ENCODE data around the gene PUS10.

The PUS10 gene

GRCh38 chr2:61009355-61009754 lies 8.7 kb downstream of the PUS10 start:
- H2BK120ac ChIP-seq (ENCODE audit: low read depth, low read length): no peak overlapping the region
- H3K79me1 ChIP-seq (ENCODE audit: low read length): no peaks in the 10 kb centered on the region
- no peak overlapping the region for H3K4me3 ChIP-seq (ENCODE audit: low read length)
- no peaks in the 10 kb centered on the region for H3K27me3 ChIP-seq (ENCODE audit: insufficient read depth, low read length, poor library complexity)
- H3K56ac ChIP-seq (ENCODE audit: low read length): no peak overlapping the region
- no peaks in the 10 kb centered on the region for H3K79me2 ChIP-seq (ENCODE audit: control insufficient read depth, insufficient read depth, low read length)
- H3K4me1 ChIP-seq (ENCODE audit: control insufficient read depth, low read depth, low read length): no peaks in the 10 kb centered on the region
- no peak overlapping the region for H4K8ac ChIP-seq (ENCODE audit: low read depth, low read length)
- no peak overlapping the region for H3K4ac ChIP-seq (ENCODE audit: low read depth, low read length)
- no peak overlapping the region for H2BK15ac ChIP-seq (replicated peaks; ENCODE audit: low read depth)
- no peak overlapping the region for H3K18ac ChIP-seq (ENCODE audit: low read length)
- H3K4me2 ChIP-seq (ENCODE audit: low read length): no peak overlapping the region
- no peak overlapping the region for H3K23ac ChIP-seq (ENCODE audit: low read length)
- DNase-seq: no peak
- no peaks in the 10 kb centered on the region for H3K36me3 ChIP-seq (ENCODE audit: control insufficient read depth, insufficient read depth, low read length)
- no peak overlapping the region for H2AK5ac ChIP-seq (ENCODE audit: low read length)
- no peak overlapping the region for H2BK5ac ChIP-seq (ENCODE audit: low read length)
- no peak overlapping the region for H4K5ac ChIP-seq (ENCODE audit: low read length)
- H3K27ac ChIP-seq (ENCODE audit: low read depth, low read length): no peak overlapping the region
- no peak overlapping the region for H3K9ac ChIP-seq (ENCODE audit: low read length)

- H3K27ac ChIP-seq (ENCODE audit: low read depth, low read length): no peak overlapping the region
- H2BK15ac ChIP-seq (replicated peaks; ENCODE audit: low read depth): no peak overlapping the region
- H2BK120ac ChIP-seq (ENCODE audit: low read depth, low read length): no peak overlapping the region
- H3K9ac ChIP-seq (ENCODE audit: low read length): no peak overlapping the region
- no peaks in the 10 kb centered on the region for H3K36me3 ChIP-seq (ENCODE audit: control insufficient read depth, insufficient read depth, low read length)
- H3K27me3 ChIP-seq (ENCODE audit: insufficient read depth, low read length, poor library complexity): no peaks in the 10 kb centered on the region
- no peak overlapping the region for H3K56ac ChIP-seq (ENCODE audit: low read length)
- no peak overlapping the region for H2BK5ac ChIP-seq (ENCODE audit: low read length)
- H3K4me3 ChIP-seq (ENCODE audit: low read length): no peak overlapping the region
- DNase-seq: no peak
- no peak overlapping the region for H4K8ac ChIP-seq (ENCODE audit: low read depth, low read length)
- H3K18ac ChIP-seq (ENCODE audit: low read length): no peak overlapping the region
- no peaks in the 10 kb centered on the region for H3K79me1 ChIP-seq (ENCODE audit: low read length)
- H3K79me2 ChIP-seq (ENCODE audit: control insufficient read depth, insufficient read depth, low read length): no peaks in the 10 kb centered on the region
- no peaks in the 10 kb centered on the region for H3K4me1 ChIP-seq (ENCODE audit: control insufficient read depth, low read depth, low read length)
- H4K5ac ChIP-seq (ENCODE audit: low read length): no peak overlapping the region
- no peak overlapping the region for H2AK5ac ChIP-seq (ENCODE audit: low read length)
- no peak overlapping the region for H3K4me2 ChIP-seq (ENCODE audit: low read length)
- no peak overlapping the region for H3K23ac ChIP-seq (ENCODE audit: low read length)
- H3K4ac ChIP-seq (ENCODE audit: low read depth, low read length): no peak overlapping the region
These were observed 11.5 kb downstream of the PUS10 start for GRCh38 chr2:61006486-61007105.

DNA sequence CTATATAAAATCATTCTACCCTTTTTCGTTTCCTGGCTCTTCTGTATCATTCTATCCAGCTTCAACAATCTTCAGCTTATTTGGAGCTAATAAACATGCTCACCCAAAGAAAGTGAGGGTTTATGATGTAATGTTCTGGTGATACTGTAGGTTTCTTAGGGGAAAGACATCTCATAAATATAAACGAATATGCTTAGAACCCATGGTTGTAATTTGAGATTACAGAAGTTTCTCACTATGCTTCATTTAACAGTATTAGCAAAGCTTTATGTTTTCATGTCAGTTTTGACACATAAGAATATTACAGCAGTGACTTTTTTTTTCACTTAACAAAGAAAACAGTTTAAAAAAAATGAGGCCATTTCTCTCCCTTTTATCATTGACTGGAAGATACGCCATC lies 12.3 kb downstream of the PUS10 start:
- no peak overlapping the region for H3K4me2 ChIP-seq (ENCODE audit: low read length)
- H3K4ac ChIP-seq (ENCODE audit: low read depth, low read length): no peak overlapping the region
- no peak overlapping the region for H3K4me3 ChIP-seq (ENCODE audit: low read length)
- no peak overlapping the region for H4K8ac ChIP-seq (ENCODE audit: low read depth, low read length)
- no peak overlapping the region for H2BK15ac ChIP-seq (replicated peaks; ENCODE audit: low read depth)
- no peaks in the 10 kb centered on the region for H3K4me1 ChIP-seq (ENCODE audit: control insufficient read depth, low read depth, low read length)
- no peak overlapping the region for H3K9ac ChIP-seq (ENCODE audit: low read length)
- no peak overlapping the region for H4K5ac ChIP-seq (ENCODE audit: low read length)
- no peak overlapping the region for H3K18ac ChIP-seq (ENCODE audit: low read length)
- no peaks in the 10 kb centered on the region for H3K79me1 ChIP-seq (ENCODE audit: low read length)
- DNase-seq: no peak
- no peak overlapping the region for H3K23ac ChIP-seq (ENCODE audit: low read length)
- H3K79me2 ChIP-seq (ENCODE audit: control insufficient read depth, insufficient read depth, low read length): no peaks in the 10 kb centered on the region
- no peak overlapping the region for H2BK120ac ChIP-seq (ENCODE audit: low read depth, low read length)
- no peak overlapping the region for H2AK5ac ChIP-seq (ENCODE audit: low read length)
- no peak overlapping the region for H3K56ac ChIP-seq (ENCODE audit: low read length)
- no CpG with 5 or more reads among the region's 3 CpGs for WGBS (ENCODE audit: extremely low coverage, insufficient coverage, low lambda C conversion rate)
- no peaks in the 10 kb centered on the region for H3K36me3 ChIP-seq (ENCODE audit: control insufficient read depth, insufficient read depth, low read length)
- H3K27ac ChIP-seq (ENCODE audit: low read depth, low read length): no peak overlapping the region
- no peaks in the 10 kb centered on the region for H3K27me3 ChIP-seq (ENCODE audit: insufficient read depth, low read length, poor library complexity)
- no peak overlapping the region for H2BK5ac ChIP-seq (ENCODE audit: low read length)

- peak; percentile 54 for DNase-seq
- Histone ChIP-seq H3K79me2 (ENCODE audit: control insufficient read depth, insufficient read depth, low read length) (no peaks in the 10 kb centered on the region), H4K8ac (ENCODE audit: low read depth, low read length) (no peak overlapping the region), H3K4me2 (ENCODE audit: low read length) (no peak overlapping the region), H3K4ac (ENCODE audit: low read depth, low read length) (no peak overlapping the region), H3K4me3 (ENCODE audit: low read length) (no peak overlapping the region), H2BK5ac (ENCODE audit: low read length) (no peak overlapping the region), H2BK15ac (replicated peaks; ENCODE audit: low read depth) (no peak overlapping the region), H2AK5ac (ENCODE audit: low read length) (no peak overlapping the region), H3K79me1 (ENCODE audit: low read length) (no peaks in the 10 kb centered on the region), H3K27ac (ENCODE audit: low read depth, low read length) (no peak overlapping the region), H3K9ac (ENCODE audit: low read length) (no peak overlapping the region), H2BK120ac (ENCODE audit: low read depth, low read length) (no peak overlapping the region), H4K5ac (ENCODE audit: low read length) (no peak overlapping the region), H3K4me1 (ENCODE audit: control insufficient read depth, low read depth, low read length) (no peaks in the 10 kb centered on the region), H3K18ac (ENCODE audit: low read length) (no peak overlapping the region), H3K36me3 (ENCODE audit: control insufficient read depth, insufficient read depth, low read length) (no peaks in the 10 kb centered on the region), H3K23ac (ENCODE audit: low read length) (no peak overlapping the region), H3K56ac (ENCODE audit: low read length) (no peak overlapping the region), H3K27me3 (ENCODE audit: insufficient read depth, low read length, poor library complexity) (no peaks in the 10 kb centered on the region)
- WGBS (ENCODE audit: extremely low coverage, insufficient coverage, low lambda C conversion rate): no CpG with 5 or more reads among the region's 4 CpGs
These were observed 19.2 kb downstream of the PUS10 start for GRCh38 chr2:60998628-60999545.

GRCh38 chr2:60994131-60994530 lies 23.9 kb downstream of the PUS10 start:
- H2BK15ac ChIP-seq (replicated peaks; ENCODE audit: low read depth): no peak overlapping the region
- H3K4me1 ChIP-seq (ENCODE audit: control insufficient read depth, low read depth, low read length): no peaks in the 10 kb centered on the region
- H3K4me3 ChIP-seq (ENCODE audit: low read length): no peak overlapping the region
- no peak for DNase-seq
- no peak overlapping the region for H2AK5ac ChIP-seq (ENCODE audit: low read length)
- no peak overlapping the region for H4K8ac ChIP-seq (ENCODE audit: low read depth, low read length)
- H2BK120ac ChIP-seq (ENCODE audit: low read depth, low read length): no peak overlapping the region
- no peak overlapping the region for H2BK5ac ChIP-seq (ENCODE audit: low read length)
- no peak overlapping the region for H3K9ac ChIP-seq (ENCODE audit: low read length)
- no peak overlapping the region for H3K27ac ChIP-seq (ENCODE audit: low read depth, low read length)
- no peaks in the 10 kb centered on the region for H3K79me1 ChIP-seq (ENCODE audit: low read length)
- no peak overlapping the region for H3K4me2 ChIP-seq (ENCODE audit: low read length)
- no peak overlapping the region for H3K4ac ChIP-seq (ENCODE audit: low read depth, low read length)
- no peak overlapping the region for H3K18ac ChIP-seq (ENCODE audit: low read length)
- H3K56ac ChIP-seq (ENCODE audit: low read length): no peak overlapping the region
- no peak overlapping the region for H3K23ac ChIP-seq (ENCODE audit: low read length)
- no peaks in the 10 kb centered on the region for H3K27me3 ChIP-seq (ENCODE audit: insufficient read depth, low read length, poor library complexity)
- H3K79me2 ChIP-seq (ENCODE audit: control insufficient read depth, insufficient read depth, low read length): no peaks in the 10 kb centered on the region
- no peaks in the 10 kb centered on the region for H3K36me3 ChIP-seq (ENCODE audit: control insufficient read depth, insufficient read depth, low read length)
- no peak overlapping the region for H4K5ac ChIP-seq (ENCODE audit: low read length)

GRCh38 chr2:60992985-60993392 lies 25.1 kb downstream of the PUS10 start:
- Histone ChIP-seq H3K4me1 (ENCODE audit: control insufficient read depth, low read depth, low read length) (no peaks in the 10 kb centered on the region), H2AK5ac (ENCODE audit: low read length) (no peak overlapping the region), H2BK120ac (ENCODE audit: low read depth, low read length) (no peak overlapping the region), H3K18ac (ENCODE audit: low read length) (no peak overlapping the region), H3K27ac (ENCODE audit: low read depth, low read length) (no peak overlapping the region), H3K56ac (ENCODE audit: low read length) (no peak overlapping the region), H3K79me2 (ENCODE audit: control insufficient read depth, insufficient read depth, low read length) (no peaks in the 10 kb centered on the region), H3K36me3 (ENCODE audit: control insufficient read depth, insufficient read depth, low read length) (no peaks in the 10 kb centered on the region), H4K8ac (ENCODE audit: low read depth, low read length) (no peak overlapping the region), H3K4ac (ENCODE audit: low read depth, low read length) (no peak overlapping the region), H3K9ac (ENCODE audit: low read length) (no peak overlapping the region), H3K79me1 (ENCODE audit: low read length) (no peaks in the 10 kb centered on the region), H3K4me3 (ENCODE audit: low read length) (no peak overlapping the region), H2BK15ac (replicated peaks; ENCODE audit: low read depth) (no peak overlapping the region), H4K5ac (ENCODE audit: low read length) (no peak overlapping the region), H3K4me2 (ENCODE audit: low read length) (no peak overlapping the region), H2BK5ac (ENCODE audit: low read length) (no peak overlapping the region), H3K23ac (ENCODE audit: low read length) (no peak overlapping the region), H3K27me3 (ENCODE audit: insufficient read depth, low read length, poor library complexity) (no peaks in the 10 kb centered on the region)
- WGBS (ENCODE audit: extremely low coverage, insufficient coverage, low lambda C conversion rate): no CpG with 5 or more reads among the region's 7 CpGs
- no peak for DNase-seq
